Neural cell (in vitro differentiated cells): ENCODE results near the gene SLC25A19. TPM values are rescaled to one million over a fixed set of nuclear protein-coding genes. Genes with fewer than 3 reads are reported as not detected.

Source experiments
- H2AFZ ChIP-seq: fragments of 200-600, 300-800 bp; sonication (generic), shearing (Covaris generic); 2 replicates; pipeline ENCODE4 v1.6.0; 2014; ENCODE audit warnings: low read depth, mild to moderate bottlenecking, antibody characterized with exemption, low read length, moderate library complexity
- H3F3A ChIP-seq: fragments of 200-600 bp; shearing (Covaris generic); 2 replicates; pipeline ENCODE4 v1.6.1; 2016; ENCODE audit warnings: mild to moderate bottlenecking, moderate library complexity, mixed read lengths, antibody characterized with exemption, low read length; ENCODE audit not compliant: insufficient read depth, poor library complexity, severe bottlenecking
- H3K27ac ChIP-seq: fragments of 200-600, 300-800 bp; sonication (generic), shearing (Covaris generic); 2 replicates; pipeline ENCODE4 v1.5.1; 2014; ENCODE audit warnings: mild to moderate bottlenecking, low read length, moderate library complexity
- H3K27me3 ChIP-seq: fragments of 300-800, 200-600 bp; sonication (generic), shearing (Covaris generic); 2 replicates; pipeline ENCODE4 v1.6.0; 2014; ENCODE audit warnings: mild to moderate bottlenecking, low read depth, low read length, moderate library complexity; ENCODE audit not compliant: insufficient read depth
- H3K36me3 ChIP-seq: fragments of 300-800, 200-600 bp; sonication (generic), shearing (Covaris generic); 2 replicates; pipeline ENCODE4 v1.5.1; 2014; ENCODE audit warnings: mild to moderate bottlenecking, antibody characterized with exemption, low read length, moderate library complexity; ENCODE audit not compliant: insufficient read depth
- H3K4me2 ChIP-seq: fragments of 300-800, 200-600 bp; sonication (generic), shearing (Covaris generic); 2 replicates; pipeline ENCODE4 v1.6.0; 2014; ENCODE audit warnings: mild to moderate bottlenecking, low read length
- H3K4me3 ChIP-seq: fragments of 300-800, 200-600 bp; sonication (generic), shearing (Covaris generic); 2 replicates; pipeline ENCODE4 v1.5.1; 2014; ENCODE audit warnings: mild to moderate bottlenecking, low read length, moderate library complexity
- H3K79me2 ChIP-seq: fragments of 200-600 bp; shearing (Covaris generic); replicated peaks from 2 replicates; pipeline ENCODE4 v1.6.0; 2014; ENCODE audit warnings: mild to moderate bottlenecking, low read length, moderate library complexity; ENCODE audit not compliant: insufficient read depth
- H3K9ac ChIP-seq: fragments of 300-800, 200-600 bp; sonication (generic), shearing (Covaris generic); 2 replicates; pipeline ENCODE4 v1.6.1; 2016; ENCODE audit warnings: mild to moderate bottlenecking, low read length, mixed read lengths
- H3K9me2 ChIP-seq: fragments of 200-600 bp; shearing (Covaris generic); 2 replicates; pipeline ENCODE4 v1.6.1; 2016; ENCODE audit warnings: mild to moderate bottlenecking, low read length, mixed read lengths; ENCODE audit not compliant: insufficient read depth
- H3K9me3 ChIP-seq: fragments of 200-600, 300-800 bp; sonication (generic), shearing (Covaris generic); 2 replicates; pipeline ENCODE4 v1.6.1; 2016; ENCODE audit warnings: mild to moderate bottlenecking, mixed run types, low read length, moderate library complexity, mixed read lengths
- H4K20me1 ChIP-seq: fragments of 200-600 bp; shearing (Covaris generic); 2 replicates; pipeline ENCODE4 v1.6.1; 2016; ENCODE audit warnings: mild to moderate bottlenecking, mixed run types; ENCODE audit not compliant: insufficient read depth
- EP300 ChIP-seq: fragments of 450-650 bp; conservative IDR thresholded peaks from 2 replicates; pipeline ENCODE4 v1.6.1; 2014; ENCODE audit warnings: antibody characterized with exemption, mild to moderate bottlenecking, moderate library complexity; ENCODE audit not compliant: poor library complexity, severe bottlenecking
- EZH2 ChIP-seq: fragments of 200-600, 300-800 bp; shearing (Covaris generic), sonication (generic); IDR thresholded peaks from 2 replicates; pipeline ENCODE4 v1.6.1; 2014; ENCODE audit warnings: antibody characterized with exemption, low read length, borderline replicate concordance, mild to moderate bottlenecking; ENCODE audit not compliant: insufficient read depth, poor library complexity, severe bottlenecking
- MXI1 ChIP-seq: fragments of 450-650 bp; conservative IDR thresholded peaks from 2 replicates; pipeline ENCODE4 v1.6.1; 2014; ENCODE audit warnings: antibody characterized with exemption, mild to moderate bottlenecking; ENCODE audit not compliant: poor library complexity, severe bottlenecking
- POLR2AphosphoS5 ChIP-seq: IDR thresholded peaks from 2 replicates; pipeline ENCODE4 v1.6.1; 2012
- RAD21 ChIP-seq: fragments of 450-650 bp; conservative IDR thresholded peaks from 2 replicates; pipeline ENCODE4 v1.6.1; 2014; ENCODE audit warnings: antibody characterized with exemption, mild to moderate bottlenecking, moderate library complexity
- SMC3 ChIP-seq: fragments of 450-650 bp; conservative IDR thresholded peaks from 2 replicates; pipeline ENCODE4 v1.6.1; 2014; ENCODE audit warnings: antibody characterized with exemption, mild to moderate bottlenecking, moderate library complexity; ENCODE audit not compliant: poor library complexity
- TAF1 ChIP-seq: IDR thresholded peaks from 2 replicates; pipeline ENCODE4 v1.6.1; 2012; ENCODE audit warnings: low read depth
- polyA plus RNA-seq: library from polyadenylated mRNA; depleted of rRNA; stranded (reverse); fragments of >200 nt; gene quantifications from 2 replicates; pipeline ENCODE4 v1.2.3, GENCODE V29; 2014
- TF ChIP-seq, protein P1 (sequence below): fragments of 450-650 bp; IDR thresholded peaks from 2 replicates; pipeline ENCODE4 v1.5.1; 2014; ENCODE audit warnings: antibody characterized with exemption, mild to moderate bottlenecking, moderate library complexity; ENCODE audit not compliant: poor library complexity, severe bottlenecking
- TF ChIP-seq, protein P2 (sequence below): IDR thresholded peaks from 2 replicates; pipeline ENCODE4 v1.6.1; 2012; ENCODE audit warnings: borderline replicate concordance

Gene SLC25A19
- polyA plus RNA-seq, 1 donor from 2014 or later, result 13.8 TPM

DNA sequence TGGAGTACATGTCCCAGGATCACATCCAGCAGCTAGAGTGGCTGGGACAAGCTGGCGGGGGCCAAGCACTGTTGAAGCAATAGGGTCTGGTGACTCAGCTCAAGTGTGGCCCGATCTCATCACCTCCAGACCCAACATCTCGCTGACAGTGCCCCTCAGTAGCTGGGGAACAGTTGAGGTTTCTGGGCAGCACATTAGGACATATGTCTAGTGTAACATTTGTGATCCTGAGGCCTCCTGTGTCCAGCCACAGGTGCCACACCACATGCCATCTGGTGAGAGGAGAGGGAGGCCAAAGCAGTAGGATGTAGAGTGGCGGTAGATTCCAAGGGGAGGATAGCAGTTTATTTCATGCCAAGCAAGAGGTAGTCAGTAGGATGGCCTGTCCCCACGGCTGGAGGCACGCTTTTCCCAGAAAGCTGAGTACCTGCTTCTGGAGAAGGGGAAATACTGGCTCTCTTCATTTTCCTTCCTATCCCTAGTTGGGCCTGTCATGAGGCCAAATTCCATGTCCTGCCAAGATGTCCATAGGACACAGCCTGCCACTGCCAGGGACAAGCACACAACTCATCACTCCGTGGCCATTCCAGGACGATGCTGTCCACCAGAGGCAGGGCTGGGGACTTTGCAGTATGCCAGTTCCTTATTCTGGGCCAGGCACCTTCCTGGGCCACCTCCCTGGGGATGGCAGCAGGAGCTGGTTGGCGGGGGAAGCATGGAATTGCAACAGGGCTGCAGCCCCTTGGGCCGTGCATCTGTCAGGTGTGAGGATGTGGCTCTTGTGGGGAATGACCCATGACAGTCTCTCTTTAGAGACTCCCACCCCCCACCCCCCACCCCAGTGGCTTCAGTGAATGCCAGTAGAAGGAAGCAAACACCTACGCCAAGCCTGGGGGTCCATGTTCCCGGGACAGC, 51.9 kb downstream of the SLC25A19 start:
- Histone ChIP-seq H3K4me2 (no peak overlapping the region), H2AFZ (no peak overlapping the region), H3F3A (no peaks in the 10 kb centered on the region), H3K27me3 (no peaks in the 10 kb centered on the region), H3K79me2 (no peaks in the 10 kb centered on the region), H3K9me2 (no peaks in the 10 kb centered on the region), H3K9me3 (no peaks in the 10 kb centered on the region), H3K27ac (no peak overlapping the region), H4K20me1 (no peaks in the 10 kb centered on the region), H3K4me3 (no peak overlapping the region), H3K9ac (no peak overlapping the region), H3K36me3 (peaks cover 5% of the 10 kb centered on the region)
- TF ChIP-seq TAF1 (no peak), EP300 (no peak), EZH2 (no peak), MXI1 (no peak), RAD21 (no peak), POLR2AphosphoS5 (no peak), SMC3 (no peak)
- TF ChIP-seq, protein P1, sequence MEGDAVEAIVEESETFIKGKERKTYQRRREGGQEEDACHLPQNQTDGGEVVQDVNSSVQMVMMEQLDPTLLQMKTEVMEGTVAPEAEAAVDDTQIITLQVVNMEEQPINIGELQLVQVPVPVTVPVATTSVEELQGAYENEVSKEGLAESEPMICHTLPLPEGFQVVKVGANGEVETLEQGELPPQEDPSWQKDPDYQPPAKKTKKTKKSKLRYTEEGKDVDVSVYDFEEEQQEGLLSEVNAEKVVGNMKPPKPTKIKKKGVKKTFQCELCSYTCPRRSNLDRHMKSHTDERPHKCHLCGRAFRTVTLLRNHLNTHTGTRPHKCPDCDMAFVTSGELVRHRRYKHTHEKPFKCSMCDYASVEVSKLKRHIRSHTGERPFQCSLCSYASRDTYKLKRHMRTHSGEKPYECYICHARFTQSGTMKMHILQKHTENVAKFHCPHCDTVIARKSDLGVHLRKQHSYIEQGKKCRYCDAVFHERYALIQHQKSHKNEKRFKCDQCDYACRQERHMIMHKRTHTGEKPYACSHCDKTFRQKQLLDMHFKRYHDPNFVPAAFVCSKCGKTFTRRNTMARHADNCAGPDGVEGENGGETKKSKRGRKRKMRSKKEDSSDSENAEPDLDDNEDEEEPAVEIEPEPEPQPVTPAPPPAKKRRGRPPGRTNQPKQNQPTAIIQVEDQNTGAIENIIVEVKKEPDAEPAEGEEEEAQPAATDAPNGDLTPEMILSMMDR, result no peak
- TF ChIP-seq, protein P2, sequence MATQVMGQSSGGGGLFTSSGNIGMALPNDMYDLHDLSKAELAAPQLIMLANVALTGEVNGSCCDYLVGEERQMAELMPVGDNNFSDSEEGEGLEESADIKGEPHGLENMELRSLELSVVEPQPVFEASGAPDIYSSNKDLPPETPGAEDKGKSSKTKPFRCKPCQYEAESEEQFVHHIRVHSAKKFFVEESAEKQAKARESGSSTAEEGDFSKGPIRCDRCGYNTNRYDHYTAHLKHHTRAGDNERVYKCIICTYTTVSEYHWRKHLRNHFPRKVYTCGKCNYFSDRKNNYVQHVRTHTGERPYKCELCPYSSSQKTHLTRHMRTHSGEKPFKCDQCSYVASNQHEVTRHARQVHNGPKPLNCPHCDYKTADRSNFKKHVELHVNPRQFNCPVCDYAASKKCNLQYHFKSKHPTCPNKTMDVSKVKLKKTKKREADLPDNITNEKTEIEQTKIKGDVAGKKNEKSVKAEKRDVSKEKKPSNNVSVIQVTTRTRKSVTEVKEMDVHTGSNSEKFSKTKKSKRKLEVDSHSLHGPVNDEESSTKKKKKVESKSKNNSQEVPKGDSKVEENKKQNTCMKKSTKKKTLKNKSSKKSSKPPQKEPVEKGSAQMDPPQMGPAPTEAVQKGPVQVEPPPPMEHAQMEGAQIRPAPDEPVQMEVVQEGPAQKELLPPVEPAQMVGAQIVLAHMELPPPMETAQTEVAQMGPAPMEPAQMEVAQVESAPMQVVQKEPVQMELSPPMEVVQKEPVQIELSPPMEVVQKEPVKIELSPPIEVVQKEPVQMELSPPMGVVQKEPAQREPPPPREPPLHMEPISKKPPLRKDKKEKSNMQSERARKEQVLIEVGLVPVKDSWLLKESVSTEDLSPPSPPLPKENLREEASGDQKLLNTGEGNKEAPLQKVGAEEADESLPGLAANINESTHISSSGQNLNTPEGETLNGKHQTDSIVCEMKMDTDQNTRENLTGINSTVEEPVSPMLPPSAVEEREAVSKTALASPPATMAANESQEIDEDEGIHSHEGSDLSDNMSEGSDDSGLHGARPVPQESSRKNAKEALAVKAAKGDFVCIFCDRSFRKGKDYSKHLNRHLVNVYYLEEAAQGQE, result no peak

DNA sequence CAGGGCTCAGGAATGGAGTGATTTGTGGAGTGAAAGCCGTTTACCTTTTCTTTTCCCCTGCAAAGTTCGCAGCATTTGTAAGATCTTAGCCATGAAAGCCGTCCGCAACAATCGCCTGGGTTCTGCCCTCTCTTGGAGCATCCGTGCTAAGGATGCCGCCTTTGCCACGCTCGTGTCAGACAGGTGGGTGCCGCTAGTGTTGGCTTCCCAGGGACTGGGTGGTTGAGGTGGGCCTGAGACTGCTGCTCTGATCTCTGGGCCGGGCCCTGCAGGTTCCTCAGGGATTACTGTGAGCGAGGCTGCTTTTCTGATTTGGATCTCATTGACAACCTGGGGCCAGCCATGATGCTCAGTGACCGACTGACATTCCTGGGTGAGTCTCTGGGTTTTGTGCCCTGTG, 56.4 kb downstream of the SLC25A19 start:
- Histone ChIP-seq H3K9ac (no peak overlapping the region), H4K20me1 (no peaks in the 10 kb centered on the region), H3K36me3 (peaks cover 5% of the 10 kb centered on the region), H3K4me3 (no peak overlapping the region), H2AFZ (no peak overlapping the region), H3K9me3 (no peaks in the 10 kb centered on the region), H3K79me2 (no peaks in the 10 kb centered on the region), H3K4me2 (no peak overlapping the region), H3K27ac (no peak overlapping the region), H3K27me3 (no peaks in the 10 kb centered on the region), H3F3A (no peaks in the 10 kb centered on the region), H3K9me2 (no peaks in the 10 kb centered on the region)
- no peak for TF ChIP-seq MXI1
- TF ChIP-seq TAF1, result no peak
- no peak for TF ChIP-seq POLR2AphosphoS5
- TF ChIP-seq, protein P2, result no peak
- TF ChIP-seq, protein P1, result no peak
- TF ChIP-seq EZH2, result no peak
- no peak for TF ChIP-seq RAD21
- no peak for TF ChIP-seq SMC3
- TF ChIP-seq EP300, result no peak
